ENCODE measurements around the gene SYTL5. TPM values are rescaled to one million over a fixed set of nuclear protein-coding genes. Genes with fewer than 3 reads are reported as not detected.

The SYTL5 gene
- total RNA-seq, 1 donor from 2014 or later, result 1.7 TPM

DNA sequence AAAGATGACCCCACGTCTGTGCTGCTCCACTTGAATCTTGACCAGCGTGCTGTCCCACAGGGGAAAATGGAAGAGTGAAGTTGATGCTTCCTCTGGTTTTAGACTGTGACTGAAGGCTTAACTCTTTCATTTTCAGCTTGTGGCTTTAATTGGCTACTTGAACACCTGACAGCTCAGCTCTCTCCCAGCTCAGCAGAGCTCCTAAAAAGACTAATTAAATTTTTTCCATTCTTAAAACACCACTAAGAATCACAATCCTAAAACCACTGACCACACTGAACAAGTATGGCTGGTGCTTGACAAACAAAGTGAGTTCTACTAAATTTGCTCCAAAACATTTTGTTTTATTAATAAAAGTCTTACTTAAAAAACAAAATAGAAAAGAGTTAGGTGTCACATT is 142.7 kb downstream of the SYTL5 start:
- Histone ChIP-seq H2AFZ (replicated peaks) (no peak overlapping the region), H3K9me3 (ENCODE audit: low read depth) (no peaks in the 10 kb centered on the region), H3K9ac (no peak overlapping the region), H3K4me3 (no peak overlapping the region), H3K36me3 (no peaks in the 10 kb centered on the region), H3K79me2 (ENCODE audit: low read depth) (no peaks in the 10 kb centered on the region), H4K20me1 (ENCODE audit: low read depth) (no peaks in the 10 kb centered on the region), H3K27ac (no peak overlapping the region), H3K4me2 (no peak overlapping the region), H3F3A (ENCODE audit: low read depth) (no peaks in the 10 kb centered on the region), H3K27me3 (no peaks in the 10 kb centered on the region), H3K4me1 (no peaks in the 10 kb centered on the region)
- no peak overlapping the region for H3K4me3 Mint-ChIP-seq
- DNase-seq (ENCODE audit: low spot score), result no peak
- no peak overlapping the region for H3K27ac Mint-ChIP-seq
- TF ChIP-seq EZH2phosphoT487 (IDR thresholded peaks at IDR 0.05) (no peak), EZH2 (IDR thresholded peaks at IDR 0.05) (no peak)
- TF ChIP-seq, protein P1, sequence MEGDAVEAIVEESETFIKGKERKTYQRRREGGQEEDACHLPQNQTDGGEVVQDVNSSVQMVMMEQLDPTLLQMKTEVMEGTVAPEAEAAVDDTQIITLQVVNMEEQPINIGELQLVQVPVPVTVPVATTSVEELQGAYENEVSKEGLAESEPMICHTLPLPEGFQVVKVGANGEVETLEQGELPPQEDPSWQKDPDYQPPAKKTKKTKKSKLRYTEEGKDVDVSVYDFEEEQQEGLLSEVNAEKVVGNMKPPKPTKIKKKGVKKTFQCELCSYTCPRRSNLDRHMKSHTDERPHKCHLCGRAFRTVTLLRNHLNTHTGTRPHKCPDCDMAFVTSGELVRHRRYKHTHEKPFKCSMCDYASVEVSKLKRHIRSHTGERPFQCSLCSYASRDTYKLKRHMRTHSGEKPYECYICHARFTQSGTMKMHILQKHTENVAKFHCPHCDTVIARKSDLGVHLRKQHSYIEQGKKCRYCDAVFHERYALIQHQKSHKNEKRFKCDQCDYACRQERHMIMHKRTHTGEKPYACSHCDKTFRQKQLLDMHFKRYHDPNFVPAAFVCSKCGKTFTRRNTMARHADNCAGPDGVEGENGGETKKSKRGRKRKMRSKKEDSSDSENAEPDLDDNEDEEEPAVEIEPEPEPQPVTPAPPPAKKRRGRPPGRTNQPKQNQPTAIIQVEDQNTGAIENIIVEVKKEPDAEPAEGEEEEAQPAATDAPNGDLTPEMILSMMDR (IDR thresholded peaks at IDR 0.05), result no peak
- no peaks in the 10 kb centered on the region for H3K9me3 Mint-ChIP-seq
- H3K36me3 Mint-ChIP-seq, result no peaks in the 10 kb centered on the region
- no peaks in the 10 kb centered on the region for H3K27me3 Mint-ChIP-seq (ENCODE audit: insufficient read depth, low read depth)
- H3K4me1 Mint-ChIP-seq, result peaks cover 8% of the 10 kb centered on the region

DNA sequence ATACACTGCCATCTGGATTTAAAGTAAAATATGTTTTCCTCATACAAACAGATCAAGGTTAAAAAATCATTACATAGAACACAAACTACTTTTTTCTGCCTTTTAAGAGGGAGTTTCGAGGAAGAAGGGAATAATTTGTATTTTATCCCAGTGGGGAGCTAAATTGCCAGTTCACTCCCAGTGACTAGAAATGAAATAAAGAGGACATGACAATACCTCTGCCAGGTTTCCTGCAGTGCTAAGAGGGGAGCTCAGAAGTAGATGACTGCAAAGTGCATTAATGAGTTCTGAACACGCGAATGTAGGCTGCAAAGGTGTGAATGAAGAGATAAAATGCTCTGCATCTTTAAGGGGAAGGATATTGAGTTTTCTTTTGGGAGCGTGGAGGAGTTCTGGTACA is 144.6 kb downstream of the SYTL5 start:
- no peak overlapping the region for H3K4me3 Mint-ChIP-seq
- no peaks in the 10 kb centered on the region for H3K36me3 Mint-ChIP-seq
- Histone ChIP-seq H3K36me3 (no peaks in the 10 kb centered on the region), H2AFZ (replicated peaks) (no peak overlapping the region), H3K4me2 (peak overlapping the region; percentile 10), H3K4me3 (no peak overlapping the region), H3K9me3 (ENCODE audit: low read depth) (no peaks in the 10 kb centered on the region), H3K9ac (no peak overlapping the region), H3K79me2 (ENCODE audit: low read depth) (no peaks in the 10 kb centered on the region), H3K4me1 (no peaks in the 10 kb centered on the region), H4K20me1 (ENCODE audit: low read depth) (no peaks in the 10 kb centered on the region), H3F3A (ENCODE audit: low read depth) (no peaks in the 10 kb centered on the region), H3K27ac (no peak overlapping the region), H3K27me3 (no peaks in the 10 kb centered on the region)
- H3K9me3 Mint-ChIP-seq, result no peaks in the 10 kb centered on the region
- no peaks in the 10 kb centered on the region for H3K27me3 Mint-ChIP-seq (ENCODE audit: insufficient read depth, low read depth)
- peaks cover 8% of the 10 kb centered on the region for H3K4me1 Mint-ChIP-seq
- no peak overlapping the region for H3K27ac Mint-ChIP-seq
- no peak for TF ChIP-seq EZH2phosphoT487 (IDR thresholded peaks at IDR 0.05)
- TF ChIP-seq, protein P1 (IDR thresholded peaks at IDR 0.05), result no peak
- DNase-seq (ENCODE audit: low spot score), result no peak

DNA sequence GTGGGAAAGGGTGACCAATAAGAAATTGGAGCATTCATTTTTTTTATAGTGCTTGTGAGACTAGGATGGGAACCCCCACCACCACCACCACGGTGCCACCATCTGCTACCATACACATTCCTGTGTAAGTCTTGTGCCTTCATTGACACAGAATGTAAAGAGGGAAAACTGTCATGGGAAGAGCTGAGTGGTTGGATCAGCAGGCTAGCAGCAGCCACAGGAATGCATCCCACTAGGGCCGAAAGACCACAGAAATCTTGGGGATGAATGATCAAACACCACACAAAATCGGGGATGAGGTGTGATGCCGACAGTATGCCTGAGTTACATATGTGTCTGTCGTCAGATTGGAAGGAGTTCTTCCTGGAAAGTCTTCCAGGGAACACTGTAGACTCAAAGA is 145.1 kb downstream of the SYTL5 start:
- Mint-ChIP-seq H3K9me3 (no peaks in the 10 kb centered on the region), H3K27me3 (ENCODE audit: insufficient read depth, low read depth) (no peaks in the 10 kb centered on the region), H3K4me3 (no peak overlapping the region), H3K36me3 (no peaks in the 10 kb centered on the region), H3K27ac (no peak overlapping the region), H3K4me1 (peaks cover 8% of the 10 kb centered on the region)
- Histone ChIP-seq H2AFZ (replicated peaks) (no peak overlapping the region), H3K27ac (no peak overlapping the region), H3K36me3 (no peaks in the 10 kb centered on the region), H3K4me3 (no peak overlapping the region), H3K79me2 (ENCODE audit: low read depth) (no peaks in the 10 kb centered on the region), H3K9me3 (ENCODE audit: low read depth) (no peaks in the 10 kb centered on the region), H3K4me1 (no peaks in the 10 kb centered on the region), H4K20me1 (ENCODE audit: low read depth) (no peaks in the 10 kb centered on the region), H3K4me2 (no peak overlapping the region), H3F3A (ENCODE audit: low read depth) (no peaks in the 10 kb centered on the region), H3K9ac (no peak overlapping the region), H3K27me3 (no peaks in the 10 kb centered on the region)
- TF ChIP-seq EZH2phosphoT487 (IDR thresholded peaks at IDR 0.05) (no peak), EZH2 (IDR thresholded peaks at IDR 0.05) (no peak)
- TF ChIP-seq, protein P1 (IDR thresholded peaks at IDR 0.05), result no peak
- no peak for DNase-seq (ENCODE audit: low spot score)

DNA sequence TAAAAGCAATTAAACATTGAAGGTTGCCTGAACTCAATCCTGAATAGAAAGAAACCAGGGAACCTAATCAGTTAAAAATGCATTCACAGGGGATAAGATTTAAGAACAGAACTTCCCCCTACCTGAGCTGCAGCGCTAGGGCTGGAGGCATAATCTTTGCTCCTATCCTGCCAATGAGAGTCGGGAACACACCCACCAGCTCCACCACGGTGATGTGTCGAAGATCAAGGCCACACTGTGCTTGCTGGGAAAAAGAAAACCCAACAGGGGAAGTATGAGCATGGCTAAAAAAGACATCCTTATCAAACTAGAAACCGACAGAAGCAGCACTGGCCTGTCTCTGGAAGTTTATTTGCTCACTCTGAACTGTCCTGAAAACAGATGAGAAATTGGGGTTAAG is 148.0 kb downstream of the SYTL5 start:
- no peaks in the 10 kb centered on the region for H3K27me3 ChIP-seq
- no peak for DNase-seq (ENCODE audit: low spot score)
- H3K4me3 ChIP-seq, result no peak overlapping the region
- no peak overlapping the region for H3K27ac ChIP-seq
- Mint-ChIP-seq H3K27me3 (ENCODE audit: insufficient read depth, low read depth) (no peaks in the 10 kb centered on the region), H3K36me3 (no peaks in the 10 kb centered on the region), H3K4me3 (no peak overlapping the region), H3K27ac (no peak overlapping the region), H3K9me3 (no peaks in the 10 kb centered on the region), H3K4me1 (peaks cover 8% of the 10 kb centered on the region)
- no peaks in the 10 kb centered on the region for H4K20me1 ChIP-seq (ENCODE audit: low read depth)
- no peaks in the 10 kb centered on the region for H3K4me1 ChIP-seq
- no peaks in the 10 kb centered on the region for H3K36me3 ChIP-seq
- TF ChIP-seq, protein P1 (IDR thresholded peaks at IDR 0.05), result no peak
- no peak for TF ChIP-seq EZH2 (IDR thresholded peaks at IDR 0.05)
- no peak for TF ChIP-seq EZH2phosphoT487 (IDR thresholded peaks at IDR 0.05)
- no peaks in the 10 kb centered on the region for H3F3A ChIP-seq (ENCODE audit: low read depth)
- no peaks in the 10 kb centered on the region for H3K79me2 ChIP-seq (ENCODE audit: low read depth)
- H3K9ac ChIP-seq, result no peak overlapping the region
- no peak overlapping the region for H2AFZ ChIP-seq (replicated peaks)
- H3K9me3 ChIP-seq (ENCODE audit: low read depth), result no peaks in the 10 kb centered on the region
- no peak overlapping the region for H3K4me2 ChIP-seq

Measured in neural progenitor cell (in vitro differentiated cells).